Activated CD4-positive, alpha-beta T cell treated with anti-CD3 and anti-CD28 coated beads, Interleukin-2, amount 50 U/mL, for 4 hours (primary cell): ENCODE measurements around the gene RIBC2.

Experiments used
- DNase-seq, 2 experiments: peaks; one replicate each; pipeline ENCODE4 v3.0.0-alpha.2; 2020

Gene RIBC2

GRCh38 chr22:45476814-45477213, 63.3 kb downstream of the RIBC2 start:
- DNase-seq = no peak

- no peak for DNase-seq
Measured at GRCh38 chr22:45477366-45478107, 64.0 kb downstream of the RIBC2 start.

GRCh38 chr22:45478108-45478771, 64.7 kb downstream of the RIBC2 start:
- DNase-seq = no peak

- no peak for DNase-seq
Measured at GRCh38 chr22:45480717-45481116, 67.2 kb downstream of the RIBC2 start.

GRCh38 chr22:45481661-45482060, 68.2 kb downstream of the RIBC2 start:
- DNase-seq = no peak
